HG03521 (cell line): ENCODE measurements around the gene ADGRB3.

Source experiments
- ATAC-seq: cut with Tn5 transposase; IDR thresholded peaks from one replicate; pipeline ENCODE4 v1.9.1; 2021; ENCODE audit warnings: mild to moderate bottlenecking, moderate library complexity; ENCODE audit not compliant: unreplicated experiment

ADGRB3 gene

DNA sequence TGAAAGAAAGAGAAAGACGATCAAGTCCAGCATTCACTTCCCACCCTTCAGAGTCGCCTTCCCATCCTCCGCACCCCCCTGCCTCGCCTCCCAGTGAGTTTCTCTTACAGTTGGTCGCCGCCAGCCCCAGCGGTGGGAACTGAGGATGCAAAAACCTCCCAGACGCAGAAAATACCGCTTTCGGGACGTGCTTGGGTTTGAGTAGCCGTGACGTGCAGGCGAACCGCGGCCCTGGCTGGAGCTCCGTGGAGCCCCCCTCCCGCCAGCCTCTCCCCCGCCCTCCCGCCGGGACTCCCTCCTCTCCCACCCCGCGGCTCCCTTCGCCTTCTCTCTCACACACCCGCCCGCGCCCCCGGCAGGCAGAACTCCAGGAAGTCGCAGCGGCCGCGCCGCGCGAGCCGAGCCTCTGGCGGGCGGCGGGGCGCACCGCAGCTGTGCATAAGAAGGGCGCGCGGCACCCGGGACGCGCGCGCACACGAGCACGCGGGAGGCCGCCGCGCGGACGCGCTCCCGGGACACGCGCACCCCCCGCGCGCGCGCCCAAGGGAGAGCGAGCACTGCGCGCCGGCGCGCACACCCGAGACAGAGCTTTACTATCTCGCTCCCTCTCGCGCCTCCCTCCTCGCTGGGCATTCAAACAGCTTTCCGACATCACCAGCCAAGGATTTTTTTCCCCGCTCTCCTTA is at the start of gene ADGRB3:
TSS of gene ADGRB3 (plus strand) at position 557 of the 686 bp plus-strand sequence. CDS start 3,394 bp downstream, outside the sequence.
- peak; percentile 89 for ATAC-seq

DNA sequence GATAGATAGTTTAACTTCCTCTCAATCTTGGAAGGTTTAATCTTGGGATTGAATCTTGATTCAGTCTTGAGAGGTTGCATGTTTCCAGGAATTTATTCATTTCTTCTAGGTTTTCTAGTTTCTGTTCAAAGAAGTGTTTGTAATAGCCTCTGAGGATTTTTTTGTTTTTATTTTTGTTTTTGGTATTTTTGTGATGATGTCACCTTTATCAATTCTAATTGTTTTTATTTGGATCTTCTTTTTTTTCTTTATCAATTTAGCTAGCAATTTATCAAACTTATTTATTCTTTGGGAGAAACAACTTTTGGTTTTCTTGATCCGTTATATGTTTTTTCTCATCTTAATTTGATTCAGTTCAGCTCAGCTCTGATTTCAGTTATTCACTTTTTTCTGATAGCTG is 41.5 kb upstream of the ADGRB3 start:
- ATAC-seq = no peak

DNA sequence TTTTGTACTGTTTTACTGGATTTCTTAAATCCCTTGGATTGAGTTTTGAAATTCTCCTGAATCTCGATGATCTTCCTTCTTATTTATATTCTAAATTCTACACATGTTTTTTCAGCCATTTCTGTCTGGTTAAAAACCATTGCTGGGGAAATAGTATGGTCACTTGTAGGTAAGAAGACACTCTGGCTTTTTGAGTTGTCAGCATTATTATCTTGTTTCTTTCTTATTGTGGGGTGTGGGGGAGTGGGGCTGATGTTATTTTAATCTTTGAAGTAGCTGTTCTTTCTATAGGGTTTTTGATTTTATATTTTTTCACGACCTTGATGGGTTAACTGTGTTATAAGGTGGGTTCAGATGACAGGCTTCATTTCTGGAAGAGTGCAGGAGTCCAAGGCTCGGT is 37.4 kb upstream of the ADGRB3 start:
- ATAC-seq = no peak

DNA sequence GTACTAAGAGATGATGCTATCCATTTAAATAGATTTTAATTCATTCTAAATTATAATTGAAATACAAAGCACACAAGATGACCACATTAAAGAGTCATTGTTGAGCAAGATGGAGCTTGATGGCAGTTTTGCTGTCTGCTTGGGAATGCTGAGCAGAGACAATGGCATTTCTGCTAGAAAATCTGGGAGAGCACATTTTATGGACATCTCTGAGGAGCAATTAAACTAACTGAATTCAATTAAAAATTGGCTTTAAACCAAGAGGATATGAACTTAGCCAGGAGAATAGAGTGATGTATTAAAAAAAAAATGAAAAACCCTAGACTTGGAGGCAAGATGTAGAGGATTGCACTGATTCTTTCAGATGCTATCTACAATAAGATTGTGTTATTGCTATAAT is 19.1 kb upstream of the ADGRB3 start:
- ATAC-seq = no peak

DNA sequence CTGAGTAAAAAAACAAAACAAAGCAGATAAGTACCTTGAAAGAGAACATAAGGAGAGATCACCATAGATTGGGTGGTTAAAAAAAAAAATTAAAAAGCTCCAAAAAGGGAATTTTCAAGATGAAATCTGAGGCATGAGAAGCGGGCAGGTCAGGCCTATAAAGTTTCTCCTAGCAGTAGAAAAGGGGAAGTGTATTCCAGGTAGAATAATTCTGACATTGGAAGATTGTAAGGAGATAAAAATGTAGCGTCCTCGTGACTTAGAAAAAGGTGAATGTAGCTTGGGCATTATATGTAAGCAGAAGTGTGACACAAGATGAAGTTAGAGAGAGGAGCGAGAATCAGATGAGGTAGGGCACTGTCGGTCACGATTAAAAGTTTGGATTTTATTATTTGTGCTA is 9.1 kb upstream of the ADGRB3 start:
- no peak for ATAC-seq

DNA sequence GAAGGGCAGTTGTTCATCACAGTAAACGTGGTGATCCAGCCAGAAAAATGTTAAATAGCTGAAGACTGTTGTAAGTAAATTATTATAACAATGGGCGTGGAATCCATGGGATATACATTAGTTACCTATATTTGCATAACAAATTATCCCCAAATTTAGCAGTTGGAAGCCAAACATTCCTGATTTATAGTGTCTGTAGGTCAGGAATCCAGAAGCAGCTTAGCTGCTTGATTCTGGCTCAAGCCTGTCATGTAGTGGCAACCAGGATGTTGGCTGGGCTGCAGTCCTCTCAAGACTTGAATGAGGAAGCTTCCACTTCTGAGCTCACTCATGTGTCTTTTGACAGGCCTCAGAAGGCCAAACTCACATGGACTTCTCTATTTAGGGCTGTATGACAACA is 6.9 kb upstream of the ADGRB3 start:
- no peak for ATAC-seq

DNA sequence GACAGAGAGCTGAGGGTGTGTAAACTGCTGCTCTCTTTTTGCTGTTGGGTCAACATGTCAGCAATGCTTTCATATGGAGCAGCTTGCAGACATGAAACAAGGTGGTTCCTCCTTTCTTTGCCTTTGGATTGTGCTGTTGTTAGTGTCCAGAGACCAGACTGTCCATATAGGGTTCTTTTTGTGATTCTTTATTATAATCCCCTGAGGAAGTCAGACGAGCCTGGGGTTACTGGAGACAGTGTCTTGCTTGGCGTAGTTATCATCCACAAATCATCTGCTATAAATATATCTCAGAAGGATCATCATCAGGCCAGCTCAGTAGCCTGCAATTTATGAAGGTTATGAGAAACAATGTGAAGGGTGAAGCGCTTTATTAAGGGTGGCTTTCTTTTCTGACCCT is 2.3 kb upstream of the ADGRB3 start:
- no peak for ATAC-seq

DNA sequence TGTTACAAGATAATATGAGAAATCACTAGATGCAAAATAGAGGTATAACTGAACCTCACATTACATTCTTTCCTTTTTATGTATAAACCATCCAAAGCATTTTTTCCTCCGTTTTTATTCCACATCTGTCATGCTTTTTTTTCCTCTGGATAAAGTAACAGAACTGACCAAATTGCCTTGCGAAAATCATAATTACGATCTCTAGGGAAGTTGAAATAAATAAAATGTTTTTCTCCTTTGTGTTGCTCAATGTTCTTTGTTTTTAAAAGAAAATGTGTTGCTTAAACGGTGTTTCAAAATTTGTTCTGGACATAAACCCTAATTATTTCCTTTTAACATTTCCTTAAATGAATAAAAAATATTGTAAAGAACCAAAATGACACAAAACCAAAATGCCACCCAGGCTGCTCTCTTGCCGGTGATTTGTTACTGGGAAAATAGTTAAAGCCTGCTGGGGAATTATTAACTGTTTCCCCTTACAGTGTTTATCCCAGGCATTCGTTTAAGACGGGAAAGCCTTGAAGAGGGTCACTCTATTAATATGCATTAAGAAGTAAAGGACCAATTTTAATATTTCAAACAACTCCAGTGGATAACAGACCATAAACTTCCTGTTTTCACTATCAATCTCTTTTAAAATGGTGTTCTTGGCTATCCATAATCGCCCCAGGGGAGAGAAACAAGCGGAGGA is 1.7 kb upstream of the ADGRB3 start:
- ATAC-seq = no peak

DNA sequence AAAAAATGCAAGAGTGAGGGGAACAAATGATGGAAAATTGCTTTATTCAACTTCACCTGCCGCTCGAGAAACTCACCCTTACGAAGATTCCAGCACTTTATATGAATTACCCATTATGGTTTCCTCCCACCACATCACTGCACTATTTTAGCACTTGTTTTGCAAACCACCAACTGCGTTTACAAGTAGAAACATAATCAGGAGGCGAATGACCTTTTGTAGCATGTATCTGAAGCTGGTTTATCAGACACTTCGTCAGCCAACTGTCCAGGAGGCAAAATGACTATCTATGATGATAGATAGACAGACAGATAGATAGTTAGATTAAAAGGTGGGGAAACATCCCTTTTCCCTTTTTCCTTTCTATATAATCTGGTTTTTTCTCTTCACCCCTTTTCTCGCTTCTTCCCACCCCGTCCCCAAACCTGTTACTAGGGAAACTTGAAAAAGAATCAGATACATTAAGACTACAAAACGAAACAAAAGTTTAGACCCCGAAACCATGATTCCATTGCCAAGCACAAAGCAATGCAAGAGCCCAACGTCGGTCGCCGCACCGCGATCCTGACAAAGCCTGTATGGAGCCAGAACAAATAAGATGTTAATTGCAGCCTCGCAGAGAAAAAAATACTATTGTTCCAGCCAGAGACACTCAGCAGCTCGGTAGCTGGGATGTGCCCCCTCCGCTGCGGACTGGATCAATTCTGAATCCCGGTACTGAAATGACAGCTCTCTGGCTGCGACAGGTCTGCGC is 933 bp upstream of the ADGRB3 start:
- peak; percentile 11 for ATAC-seq

DNA sequence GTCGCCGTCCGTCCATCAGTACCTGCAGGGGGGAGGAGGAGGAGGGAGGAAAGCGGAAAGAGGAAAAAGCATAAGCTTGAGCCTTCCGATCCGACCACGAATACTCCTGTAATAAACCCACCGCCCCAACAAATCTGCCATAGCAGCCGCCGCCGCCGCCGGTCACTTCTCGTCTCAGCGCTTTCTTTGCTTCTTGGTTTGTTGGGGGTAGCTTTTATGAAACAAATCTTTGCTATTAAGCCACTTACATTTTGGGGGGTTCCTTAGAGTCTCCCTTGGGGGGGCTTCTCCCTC is 277 bp downstream of the ADGRB3 start:
- peak; percentile 4 for ATAC-seq

DNA sequence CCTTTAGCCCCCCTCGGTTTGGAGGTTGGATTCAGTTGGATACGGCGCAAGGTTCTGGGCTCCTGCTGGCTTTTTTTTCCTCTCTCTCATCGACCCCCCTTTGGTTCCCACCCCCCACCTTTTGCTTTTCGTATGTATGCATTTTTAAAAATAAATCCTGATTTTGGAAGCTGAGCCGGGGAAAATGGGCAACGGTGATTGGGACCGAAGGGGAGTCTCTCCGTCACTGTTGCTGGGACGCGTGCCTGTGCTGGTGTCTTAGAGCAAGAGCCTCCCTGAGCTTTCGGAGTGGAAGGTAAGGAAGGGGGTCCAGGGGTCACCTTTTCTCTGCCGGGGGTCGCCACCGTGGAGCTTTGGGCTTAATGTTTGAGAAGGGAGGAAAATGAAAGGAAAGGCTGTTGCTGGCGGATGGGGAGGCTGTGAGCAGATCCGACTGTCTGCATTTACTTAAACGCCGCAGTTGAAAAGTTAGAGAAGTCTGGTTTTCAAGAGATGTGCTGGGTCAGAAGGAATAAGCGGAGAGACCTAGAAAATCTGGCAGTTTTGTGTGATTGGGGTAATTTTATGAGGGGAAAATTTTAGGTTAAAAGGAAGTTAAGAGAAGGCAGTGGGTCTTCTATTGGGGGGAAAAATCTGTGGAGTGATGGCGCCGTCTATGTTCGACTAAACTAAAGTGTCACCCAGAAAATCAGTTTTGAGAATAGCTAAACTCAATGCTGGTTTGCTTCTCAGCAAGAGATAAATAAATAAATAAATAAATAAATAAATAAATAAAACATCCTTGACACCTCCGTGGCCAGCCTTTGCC is 828 bp downstream of the ADGRB3 start:
- ATAC-seq = no peak

DNA sequence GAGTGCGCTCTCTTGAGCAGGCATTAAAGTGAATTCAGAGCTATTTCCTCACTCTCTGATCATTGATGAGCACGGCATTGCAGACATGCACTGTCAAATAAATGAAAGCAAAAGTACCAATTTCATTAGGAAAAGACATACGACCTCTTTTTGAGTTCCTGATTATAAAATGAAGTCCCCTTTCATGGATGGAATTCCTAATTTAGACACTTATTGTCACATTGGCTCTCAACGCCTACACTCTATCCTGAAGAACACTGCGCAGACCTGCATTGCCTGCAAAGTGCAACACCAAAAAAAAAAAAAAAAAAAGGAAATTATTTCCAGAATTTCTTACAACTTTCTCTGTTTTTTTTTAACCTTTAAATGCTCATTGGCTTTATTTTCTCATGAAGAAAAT is 1.6 kb downstream of the ADGRB3 start:
- no peak for ATAC-seq

DNA sequence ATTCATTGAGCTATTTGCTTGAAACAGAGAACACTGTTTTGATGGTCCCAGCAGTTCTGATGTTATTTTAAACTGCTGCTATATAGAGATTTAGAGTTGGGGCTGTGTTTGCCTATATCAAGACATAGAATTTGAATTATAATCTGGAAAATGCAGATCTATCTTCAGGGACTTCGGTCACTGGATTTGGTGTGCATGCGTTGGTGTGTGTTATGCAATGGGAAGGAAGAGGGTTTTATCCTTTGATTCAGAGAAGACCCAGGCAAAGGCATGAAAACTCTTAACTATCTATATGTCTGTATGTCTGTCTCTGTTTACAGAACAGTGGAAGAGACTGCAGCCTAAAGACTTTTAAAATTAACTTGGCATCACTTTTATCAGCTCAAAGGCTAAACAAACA is 2.0 kb downstream of the ADGRB3 start:
- ATAC-seq = no peak

DNA sequence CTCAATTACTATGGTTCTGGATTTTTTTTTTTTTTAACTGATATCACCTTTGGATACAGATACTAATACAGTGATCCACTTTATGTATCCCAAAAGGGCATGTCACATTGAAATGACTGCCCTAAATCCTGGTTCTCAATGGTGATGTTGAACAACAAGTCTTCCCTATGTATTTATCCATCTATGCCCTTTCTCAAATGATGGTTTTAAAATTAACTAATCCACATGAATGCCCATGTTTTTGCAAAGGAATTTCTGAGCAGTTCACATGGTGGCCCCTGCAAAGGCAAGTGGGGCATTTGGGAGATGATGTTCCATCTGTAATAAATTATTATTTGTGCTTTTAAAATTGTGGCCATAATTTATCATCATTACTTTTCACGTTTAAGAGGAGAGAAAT is 2.7 kb downstream of the ADGRB3 start:
- ATAC-seq = no peak

DNA sequence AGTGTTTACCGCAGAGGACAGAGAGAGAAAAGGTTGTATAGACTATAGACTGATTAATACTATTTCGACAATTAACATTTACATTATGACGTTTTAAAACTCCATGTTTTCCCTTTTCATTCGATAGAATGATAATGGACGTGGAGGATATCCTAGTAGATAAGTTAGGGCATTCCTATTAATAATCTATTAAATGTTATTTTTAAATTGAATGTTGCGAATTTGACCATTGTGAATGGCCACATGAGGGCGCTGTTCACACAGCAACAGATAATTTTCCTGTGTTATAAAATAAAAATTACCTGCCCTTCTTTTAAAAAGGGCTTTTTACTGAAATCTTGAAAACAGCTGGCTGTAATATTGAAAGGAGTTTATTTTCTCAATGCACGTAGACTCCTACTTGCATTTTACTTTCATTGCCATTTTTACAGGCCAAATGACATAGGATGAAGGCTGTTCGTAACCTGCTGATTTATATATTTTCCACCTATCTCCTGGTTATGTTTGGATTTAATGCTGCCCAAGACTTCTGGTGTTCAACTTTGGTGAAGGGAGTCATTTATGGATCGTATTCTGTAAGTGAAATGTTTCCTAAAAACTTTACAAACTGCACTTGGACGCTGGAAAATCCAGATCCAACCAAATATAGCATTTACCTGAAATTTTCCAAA is 3.3 kb downstream of the ADGRB3 start:
- no peak for ATAC-seq

DNA sequence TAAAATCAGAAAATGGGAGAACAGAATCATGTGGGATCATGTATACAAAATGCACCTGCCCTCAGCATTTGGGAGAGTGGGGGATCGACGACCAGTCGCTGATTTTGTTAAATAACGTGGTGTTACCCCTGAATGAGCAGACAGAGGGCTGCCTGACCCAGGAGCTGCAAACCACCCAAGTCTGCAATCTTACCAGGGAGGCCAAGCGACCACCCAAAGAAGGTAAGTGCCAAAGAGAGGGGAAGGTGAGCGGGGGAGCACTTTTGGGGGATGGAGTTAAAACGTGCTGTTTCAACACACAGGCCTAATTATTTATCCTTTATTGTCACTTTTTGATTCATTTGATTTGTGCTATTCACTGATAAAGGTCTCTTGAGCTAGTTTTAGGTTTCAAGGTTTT is 4.1 kb downstream of the ADGRB3 start:
- ATAC-seq = no peak

DNA sequence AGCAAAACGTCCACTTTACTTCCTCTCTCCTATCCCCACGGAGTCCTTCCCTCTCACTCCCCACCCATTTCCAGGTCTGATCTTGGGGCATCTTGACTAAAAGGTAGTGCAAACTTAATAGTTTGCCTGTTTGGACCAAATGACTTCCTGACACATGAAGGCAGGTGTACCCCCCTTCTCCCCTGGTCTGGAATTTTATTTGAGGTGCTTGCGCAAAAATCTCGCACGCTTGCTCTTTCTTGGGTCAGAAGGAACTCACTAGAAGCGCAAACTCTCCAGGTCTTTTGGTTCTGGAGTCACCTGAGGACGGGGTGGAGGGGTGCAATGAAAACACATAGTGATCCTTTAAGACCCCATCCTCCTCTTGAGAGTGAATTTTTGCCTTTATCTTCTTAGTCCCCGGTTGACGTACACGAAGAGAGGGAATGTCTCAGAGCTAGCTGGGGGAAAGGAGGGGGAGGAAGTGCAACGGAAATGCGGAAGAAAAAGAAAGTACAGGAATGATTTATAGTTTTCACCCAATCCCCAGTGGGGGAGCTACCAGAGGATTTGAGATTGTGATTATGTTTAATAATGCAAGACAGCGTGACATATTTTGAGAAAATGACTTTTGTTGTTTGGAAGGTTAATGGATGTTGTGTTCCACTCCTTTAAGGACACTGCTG is 4.9 kb downstream of the ADGRB3 start:
- ATAC-seq = no peak

DNA sequence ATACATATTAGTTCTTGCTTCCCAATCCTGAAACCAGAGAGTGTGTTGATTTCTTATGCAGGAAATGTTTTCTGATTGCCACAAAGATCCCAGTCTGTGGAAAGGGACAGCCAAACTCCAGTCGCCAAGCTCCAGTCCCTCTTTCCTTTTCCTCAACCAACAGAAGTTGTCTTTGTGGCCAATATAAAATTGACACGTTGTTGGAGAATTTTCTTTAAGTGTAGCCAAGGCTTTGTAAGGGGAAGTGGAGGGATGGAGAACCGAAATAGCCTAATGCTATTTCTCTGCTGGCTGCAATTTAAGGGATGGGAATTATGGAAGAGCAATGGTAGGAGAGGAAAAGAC is 5.4 kb downstream of the ADGRB3 start:
- ATAC-seq = no peak

DNA sequence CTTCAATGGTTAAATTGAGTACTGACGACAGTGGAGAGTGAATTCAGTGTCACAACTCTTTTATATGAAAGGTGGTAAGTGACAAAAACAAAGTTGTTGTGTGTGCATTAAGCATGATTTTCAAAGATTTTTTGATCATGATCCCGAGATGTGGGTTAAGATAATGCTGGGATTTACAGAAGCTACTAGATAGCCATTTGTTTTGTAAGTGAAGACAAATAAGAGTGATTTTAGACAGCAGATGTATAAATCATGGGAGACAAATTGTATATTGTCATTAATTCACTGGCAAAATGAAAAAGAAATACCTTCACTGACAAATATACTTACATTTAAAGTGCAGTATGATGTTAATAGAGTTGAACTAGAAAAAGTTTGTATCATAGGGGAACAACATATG is 6.1 kb downstream of the ADGRB3 start:
- ATAC-seq = no peak

DNA sequence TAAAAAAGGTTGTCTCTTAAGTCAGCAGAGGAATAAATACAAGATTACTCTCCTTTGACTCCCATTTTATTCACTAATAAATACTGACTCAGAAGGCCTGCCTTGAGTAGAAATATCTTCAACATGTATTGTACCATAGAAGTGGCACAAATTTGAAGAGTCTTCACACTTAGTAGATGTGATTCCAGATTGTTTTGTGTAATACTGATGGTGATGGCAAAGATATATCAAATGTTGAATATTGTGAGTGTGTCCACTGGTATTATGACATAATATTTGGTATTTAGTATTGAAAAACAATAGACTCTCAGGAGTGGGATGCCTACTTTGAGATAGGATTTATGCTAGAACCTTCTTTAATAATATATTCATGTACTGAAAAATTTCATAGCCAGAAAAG is 7.0 kb downstream of the ADGRB3 start:
- ATAC-seq = no peak
